Neural cell (in vitro differentiated cells): ENCODE results near the gene UBASH3B. TPM values are rescaled to one million over a fixed set of nuclear protein-coding genes. Genes with fewer than 3 reads are reported as not detected.

ENCODE experiments used
- H2AFZ ChIP-seq: fragments of 200-600, 300-800 bp; sonication (generic), shearing (Covaris generic); 2 replicates; pipeline ENCODE4 v1.6.0; 2014; ENCODE audit warnings: low read depth, mild to moderate bottlenecking, antibody characterized with exemption, low read length, moderate library complexity
- H3F3A ChIP-seq: fragments of 200-600 bp; shearing (Covaris generic); 2 replicates; pipeline ENCODE4 v1.6.1; 2016; ENCODE audit warnings: mild to moderate bottlenecking, moderate library complexity, mixed read lengths, antibody characterized with exemption, low read length; ENCODE audit not compliant: insufficient read depth, poor library complexity, severe bottlenecking
- H3K27ac ChIP-seq: fragments of 200-600, 300-800 bp; sonication (generic), shearing (Covaris generic); 2 replicates; pipeline ENCODE4 v1.5.1; 2014; ENCODE audit warnings: mild to moderate bottlenecking, low read length, moderate library complexity
- H3K27me3 ChIP-seq: fragments of 300-800, 200-600 bp; sonication (generic), shearing (Covaris generic); 2 replicates; pipeline ENCODE4 v1.6.0; 2014; ENCODE audit warnings: mild to moderate bottlenecking, low read depth, low read length, moderate library complexity; ENCODE audit not compliant: insufficient read depth
- H3K36me3 ChIP-seq: fragments of 300-800, 200-600 bp; sonication (generic), shearing (Covaris generic); 2 replicates; pipeline ENCODE4 v1.5.1; 2014; ENCODE audit warnings: mild to moderate bottlenecking, antibody characterized with exemption, low read length, moderate library complexity; ENCODE audit not compliant: insufficient read depth
- H3K4me2 ChIP-seq: fragments of 300-800, 200-600 bp; sonication (generic), shearing (Covaris generic); 2 replicates; pipeline ENCODE4 v1.6.0; 2014; ENCODE audit warnings: mild to moderate bottlenecking, low read length
- H3K4me3 ChIP-seq: fragments of 300-800, 200-600 bp; sonication (generic), shearing (Covaris generic); 2 replicates; pipeline ENCODE4 v1.5.1; 2014; ENCODE audit warnings: mild to moderate bottlenecking, low read length, moderate library complexity
- H3K79me2 ChIP-seq: fragments of 200-600 bp; shearing (Covaris generic); replicated peaks from 2 replicates; pipeline ENCODE4 v1.6.0; 2014; ENCODE audit warnings: mild to moderate bottlenecking, low read length, moderate library complexity; ENCODE audit not compliant: insufficient read depth
- H3K9ac ChIP-seq: fragments of 300-800, 200-600 bp; sonication (generic), shearing (Covaris generic); 2 replicates; pipeline ENCODE4 v1.6.1; 2016; ENCODE audit warnings: mild to moderate bottlenecking, low read length, mixed read lengths
- H3K9me2 ChIP-seq: fragments of 200-600 bp; shearing (Covaris generic); 2 replicates; pipeline ENCODE4 v1.6.1; 2016; ENCODE audit warnings: mild to moderate bottlenecking, low read length, mixed read lengths; ENCODE audit not compliant: insufficient read depth
- H3K9me3 ChIP-seq: fragments of 200-600, 300-800 bp; sonication (generic), shearing (Covaris generic); 2 replicates; pipeline ENCODE4 v1.6.1; 2016; ENCODE audit warnings: mild to moderate bottlenecking, mixed run types, low read length, moderate library complexity, mixed read lengths
- H4K20me1 ChIP-seq: fragments of 200-600 bp; shearing (Covaris generic); 2 replicates; pipeline ENCODE4 v1.6.1; 2016; ENCODE audit warnings: mild to moderate bottlenecking, mixed run types; ENCODE audit not compliant: insufficient read depth
- CTCF ChIP-seq: fragments of 450-650 bp; IDR thresholded peaks from 2 replicates; pipeline ENCODE4 v1.5.1; 2014; ENCODE audit warnings: antibody characterized with exemption, mild to moderate bottlenecking, moderate library complexity; ENCODE audit not compliant: poor library complexity, severe bottlenecking
- EP300 ChIP-seq: fragments of 450-650 bp; conservative IDR thresholded peaks from 2 replicates; pipeline ENCODE4 v1.6.1; 2014; ENCODE audit warnings: antibody characterized with exemption, mild to moderate bottlenecking, moderate library complexity; ENCODE audit not compliant: poor library complexity, severe bottlenecking
- EZH2 ChIP-seq: fragments of 200-600, 300-800 bp; shearing (Covaris generic), sonication (generic); IDR thresholded peaks from 2 replicates; pipeline ENCODE4 v1.6.1; 2014; ENCODE audit warnings: antibody characterized with exemption, low read length, borderline replicate concordance, mild to moderate bottlenecking; ENCODE audit not compliant: insufficient read depth, poor library complexity, severe bottlenecking
- MXI1 ChIP-seq: fragments of 450-650 bp; conservative IDR thresholded peaks from 2 replicates; pipeline ENCODE4 v1.6.1; 2014; ENCODE audit warnings: antibody characterized with exemption, mild to moderate bottlenecking; ENCODE audit not compliant: poor library complexity, severe bottlenecking
- POLR2AphosphoS5 ChIP-seq: IDR thresholded peaks from 2 replicates; pipeline ENCODE4 v1.6.1; 2012
- RAD21 ChIP-seq: fragments of 450-650 bp; conservative IDR thresholded peaks from 2 replicates; pipeline ENCODE4 v1.6.1; 2014; ENCODE audit warnings: antibody characterized with exemption, mild to moderate bottlenecking, moderate library complexity
- REST ChIP-seq: IDR thresholded peaks from 2 replicates; pipeline ENCODE4 v1.6.1; 2012; ENCODE audit warnings: borderline replicate concordance
- SMC3 ChIP-seq: fragments of 450-650 bp; conservative IDR thresholded peaks from 2 replicates; pipeline ENCODE4 v1.6.1; 2014; ENCODE audit warnings: antibody characterized with exemption, mild to moderate bottlenecking, moderate library complexity; ENCODE audit not compliant: poor library complexity
- TAF1 ChIP-seq: IDR thresholded peaks from 2 replicates; pipeline ENCODE4 v1.6.1; 2012; ENCODE audit warnings: low read depth
- polyA plus RNA-seq: library from polyadenylated mRNA; depleted of rRNA; stranded (reverse); fragments of >200 nt; gene quantifications from 2 replicates; pipeline ENCODE4 v1.2.3, GENCODE V29; 2014

Gene UBASH3B
- polyA plus RNA-seq, 1 donor from 2014 or later: 4.2 TPM

DNA sequence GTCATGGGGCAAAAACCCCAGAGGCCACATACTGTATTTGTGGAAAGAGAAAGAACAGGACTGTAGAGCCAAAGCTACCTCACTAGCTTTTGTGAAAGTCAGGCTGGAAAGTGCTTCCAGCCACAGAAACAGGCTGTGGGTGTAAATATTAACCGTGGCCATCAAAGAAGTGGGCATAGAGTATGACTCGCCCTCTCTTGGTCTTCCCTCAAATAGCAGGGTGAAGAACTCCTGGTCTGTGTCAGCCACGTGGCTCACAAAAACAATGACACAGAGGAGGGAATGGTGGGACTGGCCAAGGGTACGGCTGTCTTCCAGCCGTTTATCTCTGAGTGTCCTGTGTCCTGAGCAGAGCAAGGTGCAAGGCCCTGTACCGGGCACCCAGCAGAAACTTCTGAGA is 37.6 kb upstream of the UBASH3B start:
- H3K79me2 ChIP-seq: no peaks in the 10 kb centered on the region
- no peaks in the 10 kb centered on the region for H3K27me3 ChIP-seq
- H3K9ac ChIP-seq: no peak overlapping the region
- no peak overlapping the region for H2AFZ ChIP-seq
- no peaks in the 10 kb centered on the region for H3K9me3 ChIP-seq
- no peak overlapping the region for H3K27ac ChIP-seq
- no peaks in the 10 kb centered on the region for H4K20me1 ChIP-seq
- no peak overlapping the region for H3K4me3 ChIP-seq
- TF ChIP-seq MXI1: no peak
- no peaks in the 10 kb centered on the region for H3K36me3 ChIP-seq
- H3F3A ChIP-seq: no peaks in the 10 kb centered on the region
- H3K4me2 ChIP-seq: no peak overlapping the region
- H3K9me2 ChIP-seq: no peaks in the 10 kb centered on the region

DNA sequence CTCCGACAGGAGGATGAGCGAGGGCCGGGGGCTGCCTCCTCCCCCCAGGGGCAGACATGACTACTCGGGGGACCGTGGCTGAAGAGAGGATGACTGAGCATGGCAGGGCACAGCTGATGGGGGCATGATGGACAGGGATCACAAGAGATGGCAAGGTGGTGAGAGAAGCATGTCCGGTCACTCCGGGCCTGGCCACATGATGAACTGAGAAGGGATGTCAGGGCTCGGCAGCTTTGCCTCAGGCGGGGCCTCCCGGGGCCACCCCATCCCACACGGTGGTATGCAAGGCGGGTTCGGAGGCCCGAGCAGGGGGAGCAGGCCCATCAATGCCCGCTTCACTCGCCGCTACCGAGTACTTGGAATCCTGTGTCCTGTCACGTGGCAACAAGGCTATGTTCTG is 36.6 kb upstream of the UBASH3B start:
- no peak overlapping the region for H3K4me3 ChIP-seq
- TF ChIP-seq REST (no peak), RAD21 (no peak), CTCF (no peak), POLR2AphosphoS5 (no peak), SMC3 (no peak), MXI1 (no peak), TAF1 (no peak), EZH2 (no peak), EP300 (no peak)
- no peaks in the 10 kb centered on the region for H3K27me3 ChIP-seq
- H2AFZ ChIP-seq: no peak overlapping the region
- H3K9me2 ChIP-seq: no peaks in the 10 kb centered on the region
- H3K4me2 ChIP-seq: no peak overlapping the region
- no peaks in the 10 kb centered on the region for H3F3A ChIP-seq
- H3K27ac ChIP-seq: no peak overlapping the region
- no peak overlapping the region for H3K9ac ChIP-seq
- no peaks in the 10 kb centered on the region for H3K79me2 ChIP-seq
- H4K20me1 ChIP-seq: no peaks in the 10 kb centered on the region
- no peaks in the 10 kb centered on the region for H3K9me3 ChIP-seq
- no peaks in the 10 kb centered on the region for H3K36me3 ChIP-seq

GRCh38 chr11:122619757-122620156 is 35.8 kb upstream of the UBASH3B start:
- H3K36me3 ChIP-seq: no peaks in the 10 kb centered on the region
- no peaks in the 10 kb centered on the region for H3K27me3 ChIP-seq
- H3F3A ChIP-seq: no peaks in the 10 kb centered on the region
- H3K9ac ChIP-seq: no peak overlapping the region
- TF ChIP-seq REST (no peak), SMC3 (no peak), CTCF (no peak), MXI1 (no peak), RAD21 (no peak), TAF1 (no peak)
- no peak overlapping the region for H3K4me3 ChIP-seq
- no peaks in the 10 kb centered on the region for H3K9me3 ChIP-seq
- no peak overlapping the region for H3K27ac ChIP-seq
- H3K79me2 ChIP-seq: no peaks in the 10 kb centered on the region
- H4K20me1 ChIP-seq: no peaks in the 10 kb centered on the region
- no peak overlapping the region for H3K4me2 ChIP-seq
- no peaks in the 10 kb centered on the region for H3K9me2 ChIP-seq
- no peak overlapping the region for H2AFZ ChIP-seq
